Stimulated activated CD8-positive, alpha-beta memory T cell treated with anti-CD3 and anti-CD28 coated beads, Interleukin-15, amount 100 ng/mL, for 24 hours (primary cell): ENCODE results near the gene MALRD1.

Experiments used
- DNase-seq: peaks from one replicate; pipeline ENCODE4 v3.0.0-alpha.2; 2020; ENCODE audit warnings: low read depth

The MALRD1 gene

DNA sequence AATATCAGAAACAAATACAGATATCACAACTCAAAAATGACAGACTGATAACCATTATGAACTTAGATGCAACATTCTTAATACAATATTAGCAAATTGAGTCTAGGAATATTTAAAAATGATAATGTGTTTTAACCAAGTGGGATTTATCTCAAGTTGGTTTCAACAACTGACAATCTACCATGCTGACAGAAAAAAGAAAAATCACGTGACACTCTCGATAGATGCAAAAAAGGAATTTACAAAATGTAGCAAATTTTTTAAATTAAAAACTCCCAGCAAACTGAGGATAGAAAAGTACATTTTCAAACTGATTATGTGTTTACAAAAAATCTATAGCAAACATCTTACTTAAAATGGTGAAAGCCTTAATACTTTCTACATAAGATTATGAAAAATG lies 177.4 kb downstream of the MALRD1 start:
- DNase-seq, result no peak

DNA sequence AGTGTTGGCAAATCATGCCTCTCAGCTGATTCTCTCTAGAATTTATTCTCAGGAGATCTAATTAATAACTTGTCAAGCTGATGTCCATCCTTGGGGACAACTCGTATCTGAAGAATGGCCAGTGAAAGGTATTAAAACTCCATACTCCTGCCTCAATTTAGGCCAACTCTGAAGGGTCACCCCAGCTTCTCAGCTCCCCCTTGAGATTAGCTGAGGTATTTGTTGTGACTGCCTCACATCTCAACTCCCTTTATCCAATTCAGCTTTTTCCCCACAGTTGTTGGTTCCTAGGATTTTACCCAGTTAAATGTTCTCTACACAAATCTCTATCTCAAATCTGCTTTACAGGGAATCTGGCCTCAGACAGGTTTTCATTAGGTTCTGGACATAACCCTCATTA lies 182.4 kb downstream of the MALRD1 start:
- DNase-seq, result no peak

DNA sequence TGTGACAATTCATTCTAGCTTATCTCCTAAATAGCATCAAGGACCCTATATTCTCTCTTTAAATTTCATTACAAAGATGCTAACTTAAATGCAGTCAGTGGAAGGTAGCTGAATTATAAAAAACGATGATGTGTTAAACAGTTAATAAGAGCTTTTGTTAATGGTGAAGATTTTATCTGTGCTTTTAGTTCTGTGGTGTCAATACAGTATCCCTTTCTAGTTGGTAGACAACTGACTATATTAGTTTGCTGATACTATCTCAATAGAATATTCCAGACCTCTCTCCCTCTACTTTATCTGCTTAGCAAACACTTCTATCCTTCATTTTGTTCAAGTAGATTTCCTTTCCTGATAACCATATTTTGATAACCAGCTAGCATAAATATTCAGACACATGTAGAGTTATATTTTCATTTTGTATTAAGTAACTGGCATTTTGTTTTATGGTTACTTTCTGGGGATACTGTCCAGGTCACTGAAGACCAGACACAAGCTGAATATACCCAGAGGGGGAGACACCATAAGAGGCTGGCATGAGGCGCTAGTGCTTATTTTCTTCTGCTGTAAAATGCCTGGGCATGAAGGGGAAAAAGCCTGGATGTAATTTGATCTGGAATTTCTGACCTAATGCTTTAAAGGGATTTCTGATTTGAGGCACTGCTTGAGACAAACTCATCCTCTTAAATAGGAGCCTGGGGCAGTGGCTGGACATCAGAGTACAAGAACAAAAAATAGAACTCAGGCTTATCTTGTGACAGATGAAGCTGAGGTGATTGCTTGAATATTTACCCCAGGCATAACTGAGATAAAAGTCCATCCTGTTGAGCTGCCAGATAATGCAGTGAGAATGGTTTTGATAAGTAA lies 197.5 kb downstream of the MALRD1 start:
- DNase-seq, result no peak

DNA sequence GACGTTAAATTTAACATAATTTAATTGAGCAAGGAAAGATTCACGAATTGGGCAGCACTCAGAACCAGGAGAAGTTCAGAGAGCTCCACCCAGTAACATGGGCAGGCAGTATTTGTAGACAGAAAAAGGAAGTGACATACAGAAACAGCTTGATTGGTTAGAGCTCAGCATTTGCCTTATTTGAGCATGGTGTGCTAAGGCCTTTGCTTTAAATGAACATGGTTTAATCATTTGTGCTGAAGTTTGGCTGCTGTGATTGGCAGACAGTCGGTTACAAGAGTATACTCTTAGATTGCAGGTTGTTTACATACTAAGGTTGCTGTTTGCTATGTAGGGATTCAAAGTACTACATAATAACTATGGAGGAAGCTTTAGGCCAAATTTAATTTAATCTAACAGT lies 199.2 kb downstream of the MALRD1 start:
- DNase-seq, result no peak

- DNase-seq, result no peak
These were observed 201.9 kb downstream of the MALRD1 start for GRCh38 chr10:19250546-19250945.

DNA sequence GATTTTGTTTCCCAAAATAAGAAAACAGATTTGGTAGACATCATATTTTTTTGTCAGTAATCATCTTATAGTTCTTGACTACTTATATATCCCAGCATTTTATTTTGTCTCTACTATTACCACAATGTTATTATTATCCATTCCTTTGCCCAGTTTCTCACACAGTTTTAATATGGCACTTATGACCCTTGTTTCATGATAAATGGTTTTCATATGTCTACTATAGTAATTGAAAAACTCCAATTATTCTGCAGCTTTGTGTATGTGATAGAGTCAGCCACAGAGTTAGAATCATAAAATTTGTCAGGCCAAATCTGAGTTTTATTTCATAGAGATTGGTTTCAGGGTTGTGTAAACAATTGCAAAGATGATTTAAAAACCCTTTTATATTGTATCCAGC lies 203.9 kb downstream of the MALRD1 start:
- no peak for DNase-seq

GRCh38 chr10:19256331-19256730 lies 207.7 kb downstream of the MALRD1 start:
- no peak for DNase-seq

GRCh38 chr10:19263262-19263661 lies 214.7 kb downstream of the MALRD1 start:
- DNase-seq, result no peak

GRCh38 chr10:19283285-19283684 lies 234.7 kb downstream of the MALRD1 start:
- DNase-seq, result no peak

DNA sequence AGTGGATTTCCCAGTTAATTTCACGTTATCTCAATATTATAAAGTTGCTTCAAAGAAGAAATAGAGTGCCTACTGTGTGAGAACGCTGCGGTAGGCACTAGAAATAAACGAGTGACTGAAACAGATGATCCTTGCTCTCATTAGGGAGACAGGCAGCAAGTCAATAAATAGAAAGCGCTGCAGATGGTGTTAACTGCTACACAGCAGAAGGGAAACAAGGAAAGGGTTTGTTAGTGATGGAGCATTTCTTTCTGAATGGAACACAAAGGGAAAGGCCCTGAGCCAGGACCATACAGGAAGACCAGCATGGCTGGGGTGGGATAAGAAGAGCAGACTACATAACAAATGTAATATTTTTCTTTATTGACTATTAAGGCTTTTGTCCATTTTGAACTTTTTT lies 235.2 kb downstream of the MALRD1 start:
- DNase-seq, result no peak

DNA sequence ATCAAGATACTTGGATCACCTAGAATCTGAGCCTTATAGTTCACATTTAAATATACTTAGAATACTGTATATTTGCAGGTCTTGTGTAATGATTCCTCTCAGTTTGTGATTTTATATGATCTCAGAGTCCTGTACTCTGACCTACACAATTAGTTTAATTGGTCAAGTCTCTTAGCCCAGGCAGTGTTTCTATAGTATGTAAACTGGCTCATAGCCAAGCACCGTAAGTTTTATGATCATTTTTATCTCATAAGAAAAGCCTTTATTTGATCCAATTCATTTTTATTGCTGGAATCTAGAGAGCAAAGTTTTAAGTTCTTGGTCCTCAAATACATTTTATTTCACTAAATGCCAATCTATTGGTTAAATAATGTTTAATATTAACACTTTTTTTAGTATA lies 242.2 kb downstream of the MALRD1 start:
- no peak for DNase-seq

GRCh38 chr10:19294233-19294632 lies 245.6 kb downstream of the MALRD1 start:
- DNase-seq, result no peak

DNA sequence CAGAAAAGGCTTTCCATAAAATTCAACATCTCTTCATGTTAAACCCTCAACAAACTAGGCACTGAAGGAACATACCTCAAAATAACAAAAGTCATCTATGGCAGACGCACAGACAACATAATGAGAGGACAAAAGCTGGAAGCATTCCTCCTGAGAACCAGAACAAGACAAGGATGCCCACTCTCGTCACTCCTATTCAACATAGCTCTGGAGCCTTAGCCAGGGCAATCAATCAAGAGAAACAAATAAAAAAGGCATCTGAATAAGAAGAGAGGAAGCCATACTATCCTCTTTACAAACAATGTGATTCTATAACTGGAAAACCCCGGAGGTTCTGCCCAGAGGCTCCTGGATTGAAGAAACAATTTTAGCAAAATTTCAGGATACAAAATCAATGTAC lies 251.0 kb downstream of the MALRD1 start:
- DNase-seq, result no peak

DNA sequence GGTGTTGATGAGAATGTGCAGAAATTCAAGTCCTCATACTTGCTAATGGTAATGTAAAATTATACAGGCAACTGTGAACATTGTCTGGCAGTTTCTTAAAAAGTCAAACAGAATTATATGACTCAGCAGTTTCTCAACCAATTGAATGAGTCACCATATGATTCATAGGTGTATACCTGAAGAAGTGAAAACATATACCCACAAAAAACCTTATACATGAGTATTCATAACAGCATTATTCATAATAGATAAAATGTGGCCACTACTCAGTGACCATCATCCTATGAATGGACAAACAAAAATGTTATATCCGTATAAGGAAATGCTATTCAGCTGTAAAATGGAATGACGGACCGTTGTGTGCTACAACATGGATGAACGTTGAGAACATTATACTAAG lies 253.5 kb downstream of the MALRD1 start:
- no peak for DNase-seq

DNA sequence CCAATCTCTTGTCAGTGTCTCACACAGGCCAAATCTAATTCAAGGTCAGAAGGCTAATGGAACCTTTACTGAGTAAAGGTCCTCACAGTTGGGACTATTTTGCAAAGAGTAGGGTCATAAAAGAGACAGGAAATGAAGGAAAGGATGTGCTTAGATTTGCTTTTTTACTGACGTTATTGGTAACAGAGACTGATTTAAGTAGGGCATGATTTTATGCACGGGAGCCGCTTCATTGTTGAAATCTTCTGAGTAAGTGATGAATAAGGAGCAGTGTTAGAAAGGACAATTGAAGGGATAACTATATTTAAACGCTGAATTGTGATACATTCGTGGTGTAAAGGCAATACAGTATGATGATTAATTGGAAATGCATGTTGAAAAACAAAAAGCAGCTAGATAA lies 261.5 kb downstream of the MALRD1 start:
- no peak for DNase-seq

GRCh38 chr10:19316204-19316870 lies 267.7 kb downstream of the MALRD1 start:
- DNase-seq, result no peak

GRCh38 chr10:19317952-19318351 lies 269.4 kb downstream of the MALRD1 start:
- no peak for DNase-seq

GRCh38 chr10:19325581-19325980 lies 277.0 kb downstream of the MALRD1 start:
- no peak for DNase-seq

- DNase-seq, result no peak
These were observed 280.0 kb downstream of the MALRD1 start for GRCh38 chr10:19328582-19328981.

GRCh38 chr10:19329475-19329874 lies 280.9 kb downstream of the MALRD1 start:
- no peak for DNase-seq

GRCh38 chr10:19332304-19332703 lies 283.7 kb downstream of the MALRD1 start:
- DNase-seq, result no peak

- no peak for DNase-seq
These were observed 285.0 kb downstream of the MALRD1 start for GRCh38 chr10:19333631-19334030.

- DNase-seq, result no peak
These were observed 299.0 kb downstream of the MALRD1 start for GRCh38 chr10:19347621-19348020.

DNA sequence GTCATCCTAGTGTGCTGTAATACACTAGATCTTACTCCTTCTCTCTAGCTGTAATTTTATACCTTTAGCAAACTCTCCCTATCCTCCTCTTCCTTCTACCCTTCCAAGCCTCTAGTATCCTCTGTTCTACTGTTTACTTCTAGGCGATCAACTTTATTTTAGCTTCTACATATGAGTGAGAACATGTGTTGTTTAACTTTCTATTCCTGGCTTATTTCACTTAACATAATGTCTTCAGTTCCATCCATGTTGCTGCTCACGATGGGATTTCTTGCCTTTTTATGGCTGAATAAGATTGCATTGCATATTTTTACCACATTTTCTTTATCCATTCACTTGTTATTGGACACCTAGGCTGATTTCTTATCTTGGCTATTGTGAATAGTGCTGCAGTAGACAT lies 318.6 kb downstream of the MALRD1 start:
- DNase-seq, result no peak
